Lung (tissue), 12 donors: ENCODE results near the gene LY9. TPM values are rescaled to one million over a fixed set of nuclear protein-coding genes. Genes with fewer than 3 reads are reported as not detected.

Source experiments
- ATAC-seq: fragments of 200-7000 bp; cut with Tn5 transposase; one replicate; pipeline ENCODE4 v1.9.1; 2020; ENCODE audit warnings: moderate number of reproducible peaks; ENCODE audit not compliant: insufficient read depth, low FRiP score
- DNase-seq, 3 donors: peaks; one replicate each; pipeline ENCODE4 v3.0.0-alpha.2; 2013 to 2017
- H3K27ac ChIP-seq, 2 donors: one replicate each; pipeline ENCODE4 v1.5.1; 2013; ENCODE audit warnings: mild to moderate bottlenecking in 2 of 2, moderate library complexity in 2 of 2, control low read depth in 1 of 2, inconsistent platforms in 1 of 2, low read depth in 1 of 2, low read length in 1 of 2
- H3K27me3 ChIP-seq, 3 donors: one replicate each; pipeline ENCODE4 v1.5.1; 2013; ENCODE audit warnings: low read length in 2 of 3; ENCODE audit not compliant: control insufficient read depth in 3 of 3, insufficient read depth in 3 of 3
- H3K36me3 ChIP-seq, 4 donors: one replicate each; pipeline ENCODE4 v1.5.1; 2013; ENCODE audit warnings: low read length in 4 of 4, mild to moderate bottlenecking in 1 of 4, moderate library complexity in 1 of 4; ENCODE audit not compliant: control insufficient read depth in 4 of 4, insufficient read depth in 4 of 4
- H3K4me1 ChIP-seq, 5 donors: one replicate each; pipeline ENCODE4 v1.5.1; 2013; ENCODE audit warnings: low read length in 5 of 5, mild to moderate bottlenecking in 2 of 5, moderate library complexity in 1 of 5; ENCODE audit not compliant: control insufficient read depth in 5 of 5, insufficient read depth in 5 of 5
- H3K4me3 ChIP-seq: one replicate; pipeline ENCODE4 v1.5.1; 2013; ENCODE audit warnings: mild to moderate bottlenecking, control low read depth, moderate library complexity
- H3K9ac ChIP-seq, 2 donors: one replicate each; pipeline ENCODE4 v1.5.1; 2013; ENCODE audit warnings: low read length in 2 of 2, control low read depth in 1 of 2; ENCODE audit not compliant: insufficient read depth in 1 of 2
- H3K9me3 ChIP-seq, 4 donors: one replicate each; pipeline ENCODE4 v1.5.1; 2013; ENCODE audit warnings: low read length in 3 of 4, mild to moderate bottlenecking in 1 of 4, moderate library complexity in 1 of 4; ENCODE audit not compliant: control insufficient read depth in 4 of 4, insufficient read depth in 3 of 4
- WGBS, 2 donors: extraction: QIAGEN DNeasy Blood & Tissue Kit; methylation state at CpG; one replicate each; pipeline ENCODE4 v1.1.7; 2013; 5-methylcytosine and 5-hydroxymethylcytosine counted together
- polyA plus RNA-seq, 2 donors: library from polyadenylated mRNA; stranded (reverse); fragments of 200-250 nt; gene quantifications; one replicate each; pipeline ENCODE4 v1.2.1, GENCODE V29; 2013
- total RNA-seq, 2 donors: library from RNA; depleted of rRNA in 1 of 2; stranded (reverse); fragments of >200 nt in 1 of 2; gene quantifications; one replicate each; pipeline ENCODE4 v1.2.1, GENCODE V29; 2014 to 2021
- TF ChIP-seq, protein P1 (sequence below): IDR thresholded peaks from 2 replicates; pipeline ENCODE4 v1.5.1; 2012; ENCODE audit warnings: mild to moderate bottlenecking; ENCODE audit errors: control extremely low read depth, extremely low read depth
- donor health status: control.
- donor health status: control.
- donor health status: Bipolar disorder and iron deficiency.
- donor health status: healthy.
- donor health status: DM: yes; HTN: yes; CAD: no.

The LY9 gene
- total and polyA plus RNA-seq, 4 donors: 0.94 to 3.4 (median 1.4) TPM

DNA sequence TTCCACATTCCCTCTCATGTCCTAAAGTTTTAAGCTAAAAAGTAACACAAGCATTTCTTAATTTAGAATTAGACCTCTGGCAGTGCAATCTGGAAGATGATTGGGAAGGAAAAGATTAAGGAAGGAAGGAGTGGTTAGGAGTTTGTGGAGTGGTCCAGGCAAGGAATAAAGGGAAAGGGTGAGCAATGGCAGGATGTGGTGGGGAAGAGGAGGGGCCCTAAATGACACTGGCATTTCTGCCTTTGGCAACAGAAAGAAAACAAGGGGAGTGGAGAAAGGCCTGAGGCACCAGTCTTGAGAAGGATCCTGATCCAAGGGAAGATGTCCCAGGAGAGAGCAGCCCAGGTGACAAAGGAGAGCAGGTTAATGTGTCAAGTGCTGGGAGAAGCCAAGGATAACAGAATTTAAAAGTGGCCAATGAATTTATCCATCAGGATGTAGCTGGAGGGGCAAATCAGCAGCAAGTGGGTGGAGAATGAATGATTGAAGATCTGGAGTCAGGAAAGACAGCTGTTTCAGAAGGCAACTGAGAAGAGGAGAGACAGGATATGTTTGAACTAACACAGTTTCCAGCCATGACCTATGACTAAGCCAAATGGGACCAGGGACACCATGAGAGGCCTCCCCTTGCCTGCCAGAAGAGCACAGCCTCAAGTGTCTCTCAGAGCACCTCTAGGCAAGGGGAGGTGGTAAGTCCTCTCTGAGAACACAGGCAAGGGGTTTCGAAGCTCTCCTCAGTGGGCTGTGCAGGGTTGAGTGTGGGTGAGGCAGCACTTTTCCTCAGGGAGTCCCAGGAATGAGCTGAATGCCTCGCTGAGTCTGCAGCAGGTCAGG, 20.9 kb upstream of the LY9 start:
- WGBS, 2 donors: 61 to 87% methylated on average over 2 of the region's 2 CpGs
- Histone ChIP-seq H3K4me3 (no peak overlapping the region), H3K27me3 (no peaks in the 10 kb centered on the region), H3K4me1 (no peaks in the 10 kb centered on the region), H3K9ac (no peak overlapping the region), H3K36me3 (no peaks in the 10 kb centered on the region), H3K27ac (no peak overlapping the region), H3K9me3 (no peaks in the 10 kb centered on the region)
- ATAC-seq (no peak), DNase-seq (no peak)
- TF ChIP-seq, protein P1, sequence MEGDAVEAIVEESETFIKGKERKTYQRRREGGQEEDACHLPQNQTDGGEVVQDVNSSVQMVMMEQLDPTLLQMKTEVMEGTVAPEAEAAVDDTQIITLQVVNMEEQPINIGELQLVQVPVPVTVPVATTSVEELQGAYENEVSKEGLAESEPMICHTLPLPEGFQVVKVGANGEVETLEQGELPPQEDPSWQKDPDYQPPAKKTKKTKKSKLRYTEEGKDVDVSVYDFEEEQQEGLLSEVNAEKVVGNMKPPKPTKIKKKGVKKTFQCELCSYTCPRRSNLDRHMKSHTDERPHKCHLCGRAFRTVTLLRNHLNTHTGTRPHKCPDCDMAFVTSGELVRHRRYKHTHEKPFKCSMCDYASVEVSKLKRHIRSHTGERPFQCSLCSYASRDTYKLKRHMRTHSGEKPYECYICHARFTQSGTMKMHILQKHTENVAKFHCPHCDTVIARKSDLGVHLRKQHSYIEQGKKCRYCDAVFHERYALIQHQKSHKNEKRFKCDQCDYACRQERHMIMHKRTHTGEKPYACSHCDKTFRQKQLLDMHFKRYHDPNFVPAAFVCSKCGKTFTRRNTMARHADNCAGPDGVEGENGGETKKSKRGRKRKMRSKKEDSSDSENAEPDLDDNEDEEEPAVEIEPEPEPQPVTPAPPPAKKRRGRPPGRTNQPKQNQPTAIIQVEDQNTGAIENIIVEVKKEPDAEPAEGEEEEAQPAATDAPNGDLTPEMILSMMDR: no peak

DNA sequence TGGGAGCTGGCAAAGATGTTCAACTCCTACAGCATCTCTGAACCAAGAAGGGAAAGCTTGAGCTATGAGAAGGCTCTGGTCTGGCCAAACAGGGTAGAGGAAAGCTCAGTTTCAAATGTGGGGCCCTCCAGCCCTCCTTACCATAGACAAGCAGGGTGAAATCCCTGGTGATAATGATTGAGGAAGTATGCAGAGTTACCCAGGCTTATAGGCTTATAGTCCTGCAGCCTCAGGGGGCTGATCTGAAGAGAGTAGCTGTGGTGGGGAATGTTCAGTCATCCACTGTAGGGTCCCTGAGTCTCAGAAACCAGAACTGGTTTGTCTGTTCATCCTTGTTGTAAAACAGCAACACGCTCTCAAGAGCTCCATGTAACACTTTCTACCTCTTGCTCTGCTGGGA, 19.8 kb upstream of the LY9 start:
- no peak for ATAC-seq
- H3K9me3 ChIP-seq: no peaks in the 10 kb centered on the region
- WGBS, 2 donors: 89 to 100% methylated on average over 1 of the region's 1 CpG

DNA sequence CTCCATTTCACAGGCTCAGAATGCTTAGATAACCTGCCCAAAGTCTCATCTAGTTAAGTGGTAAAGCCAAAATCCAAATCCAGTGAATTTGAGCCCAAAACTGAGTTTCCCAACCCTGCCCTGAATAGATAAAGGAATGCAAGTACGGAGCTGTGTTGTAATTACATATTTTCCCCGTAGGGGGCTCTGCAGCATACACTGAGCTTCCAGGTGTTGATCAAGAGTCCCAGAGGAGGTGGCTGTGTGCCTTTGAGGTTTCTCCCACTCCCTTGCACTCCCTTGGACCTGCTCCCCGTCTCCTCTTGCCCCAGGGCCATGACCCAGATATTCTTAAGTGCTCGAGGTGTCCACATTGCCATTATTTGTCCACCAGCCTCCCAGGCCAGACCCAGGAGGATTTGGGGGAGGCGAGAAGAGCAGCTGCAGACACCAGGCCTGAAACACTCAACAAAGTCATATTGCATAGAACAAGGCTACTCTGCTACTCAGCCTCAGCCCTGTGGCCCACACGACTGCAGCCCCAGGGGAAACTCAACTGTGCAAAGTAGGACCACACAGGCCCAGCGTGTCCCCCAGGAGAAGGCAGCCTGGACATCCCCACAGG, 18.4 kb upstream of the LY9 start:
- TF ChIP-seq, protein P1: peak; percentile 41
- H3K36me3 ChIP-seq: no peaks in the 10 kb centered on the region
- no peak overlapping the region for H3K4me3 ChIP-seq
- H3K4me1 ChIP-seq: peaks cover 0 to 4% (median 0%) of the 10 kb centered on the region in 5 donors
- H3K27ac ChIP-seq: no peak overlapping the region
- ATAC-seq (no peak), DNase-seq (peak; percentile 11 to 36 (median 26))
- H3K27me3 ChIP-seq: no peaks in the 10 kb centered on the region
- 59 to 72% methylated on average over 7 of the region's 7 CpGs for WGBS, 2 donors
- H3K9ac ChIP-seq: no peak overlapping the region
- no peaks in the 10 kb centered on the region for H3K9me3 ChIP-seq

More for the DNA sequence above, 19.8 kb upstream of the LY9 start:
- no peaks in the 10 kb centered on the region for H3K27me3 ChIP-seq
- no peak overlapping the region for H3K9ac ChIP-seq
- no peak overlapping the region for H3K4me3 ChIP-seq
- peaks cover 0 to 4% (median 0%) of the 10 kb centered on the region in 5 donors for H3K4me1 ChIP-seq
- no peak for DNase-seq
- TF ChIP-seq, protein P1: no peak
- no peaks in the 10 kb centered on the region for H3K36me3 ChIP-seq
- no peak overlapping the region for H3K27ac ChIP-seq
